CD4-positive, alpha-beta T cell treated with Interferon gamma for 1 hour (primary cell): Measurements from ENCODE around the gene SARDH.

Source experiments
- DNase-seq: peaks from one replicate; pipeline ENCODE4 v3.0.0-alpha.2; 2020

Gene SARDH

GRCh38 chr9:133732639-133733408 lies 5.3 kb downstream of the SARDH start:
- no peak for DNase-seq

GRCh38 chr9:133731876-133732638 lies 6.1 kb downstream of the SARDH start:
- DNase-seq = no peak

GRCh38 chr9:133730994-133731715 lies 7.0 kb downstream of the SARDH start:
- DNase-seq = no peak

- no peak for DNase-seq
Observed at GRCh38 chr9:133729617-133730281, 8.4 kb downstream of the SARDH start.

- DNase-seq = no peak
Observed at GRCh38 chr9:133728856-133729616, 9.1 kb downstream of the SARDH start.

GRCh38 chr9:133727876-133728441 lies 10.2 kb downstream of the SARDH start:
- no peak for DNase-seq

GRCh38 chr9:133727277-133727875 lies 10.8 kb downstream of the SARDH start:
- no peak for DNase-seq

- peak; percentile 29 for DNase-seq
Observed at GRCh38 chr9:133726401-133727276, 11.5 kb downstream of the SARDH start.

- no peak for DNase-seq
Observed at GRCh38 chr9:133725886-133726285, 12.3 kb downstream of the SARDH start.

- DNase-seq = no peak
Observed at GRCh38 chr9:133718563-133719315, 19.4 kb downstream of the SARDH start.

- no peak for DNase-seq
Observed at GRCh38 chr9:133717113-133718031, 20.8 kb downstream of the SARDH start.

- DNase-seq = no peak
Observed at GRCh38 chr9:133716564-133717112, 21.5 kb downstream of the SARDH start.

- no peak for DNase-seq
Observed at GRCh38 chr9:133715866-133716563, 22.1 kb downstream of the SARDH start.

- DNase-seq = no peak
Observed at GRCh38 chr9:133715295-133715865, 22.8 kb downstream of the SARDH start.

- no peak for DNase-seq
Observed at GRCh38 chr9:133714606-133715294, 23.4 kb downstream of the SARDH start.

- no peak for DNase-seq
Observed at GRCh38 chr9:133713960-133714495, 24.1 kb downstream of the SARDH start.
